GM18508 (cell line): ENCODE measurements around the gene HNMT.

Experiments used
- ATAC-seq: cut with Tn5 transposase; IDR thresholded peaks from one replicate; pipeline ENCODE4 v1.9.1; 2021; ENCODE audit warnings: moderate number of reproducible peaks; ENCODE audit not compliant: insufficient read depth, unreplicated experiment

Gene HNMT

GRCh38 chr2:138003411-138003810, 39.1 kb downstream of the HNMT start:
- ATAC-seq: no peak

- no peak for ATAC-seq
These were observed 43.2 kb downstream of the HNMT start for GRCh38 chr2:138007431-138007830.

- ATAC-seq: no peak
These were observed 45.3 kb downstream of the HNMT start for GRCh38 chr2:138009622-138010021.

DNA sequence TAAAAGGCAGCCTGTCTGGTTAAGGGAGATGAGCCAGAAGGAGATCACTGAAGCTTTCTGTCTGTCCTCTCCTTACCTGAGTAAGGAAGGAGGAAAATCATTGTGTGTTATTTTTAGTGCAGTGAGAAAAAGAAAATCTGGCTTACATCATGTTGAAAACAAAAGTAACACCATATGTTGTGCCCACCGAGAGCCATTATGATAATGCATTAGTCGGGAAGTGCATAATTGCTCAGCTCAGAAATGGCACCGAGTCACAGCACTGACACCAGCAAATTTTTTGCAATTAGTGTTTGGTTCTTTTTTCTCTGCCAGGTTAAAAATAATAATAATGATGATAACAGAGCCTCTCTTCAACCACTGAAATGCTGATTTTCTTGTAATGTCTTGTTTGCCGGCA, 46.6 kb downstream of the HNMT start:
- ATAC-seq: no peak

DNA sequence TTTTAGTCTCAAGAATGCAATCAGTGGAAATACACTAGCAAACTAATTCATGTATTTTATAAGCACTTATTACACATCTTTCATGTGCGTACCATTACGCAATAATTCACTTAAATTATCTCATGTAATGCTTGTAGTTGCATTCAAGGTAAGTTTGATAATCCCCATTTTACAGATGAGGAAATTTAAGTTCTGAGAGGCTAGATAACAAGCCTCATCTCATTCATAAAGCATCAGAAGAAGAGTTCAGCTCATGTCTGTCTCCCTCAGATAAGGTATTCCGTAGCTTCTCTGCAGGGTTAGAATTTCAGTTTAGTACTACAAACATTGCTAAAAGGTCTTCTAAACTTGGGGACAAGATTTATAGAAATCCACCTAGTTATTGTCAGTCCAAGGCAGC, 47.8 kb downstream of the HNMT start:
- no peak for ATAC-seq

GRCh38 chr2:138012968-138013367, 48.7 kb downstream of the HNMT start:
- no peak for ATAC-seq

DNA sequence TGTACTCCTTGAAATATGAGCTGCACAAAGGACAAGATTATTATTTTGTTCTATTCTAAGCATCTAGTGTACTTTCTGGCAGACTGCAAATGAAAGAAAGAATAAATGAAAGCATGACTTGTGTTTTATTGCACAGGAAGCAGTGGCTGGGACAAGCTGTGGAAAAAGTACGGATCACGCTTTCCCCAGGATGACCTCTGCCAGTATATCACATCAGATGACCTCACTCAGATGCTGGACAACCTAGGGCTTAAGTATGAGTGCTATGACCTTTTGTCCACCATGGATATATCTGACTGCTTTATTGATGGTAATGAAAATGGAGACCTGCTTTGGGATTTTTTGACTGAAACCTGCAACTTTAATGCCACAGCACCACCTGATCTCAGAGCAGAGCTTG, 49.4 kb downstream of the HNMT start:
- ATAC-seq: no peak

DNA sequence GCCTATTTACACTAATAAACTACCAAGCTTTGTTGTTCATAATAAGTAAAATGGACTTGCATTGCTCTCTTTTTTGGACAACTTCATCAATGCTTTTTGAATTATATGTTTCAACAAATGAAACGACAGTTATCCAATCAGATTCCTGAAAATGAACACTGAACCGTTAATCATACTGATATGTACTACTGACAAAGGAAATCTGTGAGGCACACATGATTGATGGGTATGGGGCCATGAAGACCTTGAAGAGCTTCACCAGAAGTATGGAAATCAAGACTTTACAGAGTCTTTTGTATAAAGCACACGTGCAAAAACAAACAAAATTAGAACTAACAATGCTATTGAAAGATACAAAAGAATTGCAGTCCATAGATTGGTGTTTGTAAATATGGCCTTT, 51.2 kb downstream of the HNMT start:
- no peak for ATAC-seq

- no peak for ATAC-seq
These were observed 52.2 kb downstream of the HNMT start for GRCh38 chr2:138016351-138017087.

GRCh38 chr2:138017824-138018223, 53.6 kb downstream of the HNMT start:
- no peak for ATAC-seq

- ATAC-seq: no peak
These were observed 54.8 kb downstream of the HNMT start for GRCh38 chr2:138018866-138019688.

DNA sequence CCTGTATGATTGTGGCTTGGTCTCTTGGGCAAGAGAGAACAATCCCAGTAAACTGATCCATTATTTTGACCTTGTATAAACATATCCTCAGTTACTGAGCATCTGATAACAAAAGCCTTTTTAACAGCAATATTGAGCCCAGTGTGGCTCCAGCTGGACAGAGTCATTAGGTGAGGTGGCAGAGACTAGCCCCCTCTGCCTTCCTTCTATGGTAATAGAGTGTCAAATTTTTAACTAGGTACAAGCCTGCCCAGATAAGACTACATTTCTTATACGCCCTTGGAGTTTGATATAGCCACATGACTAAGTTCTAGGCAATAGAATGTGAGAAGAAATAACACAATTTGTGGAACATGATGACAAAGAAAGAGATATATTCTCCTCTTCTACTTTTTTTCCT, 56.2 kb downstream of the HNMT start:
- no peak for ATAC-seq

- ATAC-seq: no peak
These were observed 56.9 kb downstream of the HNMT start for GRCh38 chr2:138021154-138021553.

- no peak for ATAC-seq
These were observed 59.0 kb downstream of the HNMT start for GRCh38 chr2:138023298-138023697.

GRCh38 chr2:138023976-138024375, 59.7 kb downstream of the HNMT start:
- ATAC-seq: no peak

GRCh38 chr2:138026111-138027020, 62.1 kb downstream of the HNMT start:
- ATAC-seq: no peak

DNA sequence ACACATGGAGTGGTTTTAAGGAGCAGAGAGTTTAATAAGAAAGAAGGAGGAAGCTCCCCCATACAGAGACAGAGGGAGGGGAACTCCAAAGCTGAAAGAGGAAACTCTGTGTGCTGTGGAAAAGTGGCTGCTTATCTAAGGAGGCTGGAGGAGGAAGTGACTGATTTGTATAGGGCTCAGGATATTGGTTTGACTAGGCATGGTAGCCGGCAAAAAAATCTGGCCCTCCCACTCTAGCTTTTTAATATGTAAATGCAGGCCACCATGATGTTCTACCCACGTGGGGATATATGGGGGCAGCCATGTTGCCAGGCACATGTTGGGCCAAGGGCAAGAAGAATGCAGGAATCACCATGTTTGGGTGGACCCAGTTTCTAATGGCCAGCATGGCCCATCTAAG, 64.3 kb downstream of the HNMT start:
- peak; percentile 57 for ATAC-seq

DNA sequence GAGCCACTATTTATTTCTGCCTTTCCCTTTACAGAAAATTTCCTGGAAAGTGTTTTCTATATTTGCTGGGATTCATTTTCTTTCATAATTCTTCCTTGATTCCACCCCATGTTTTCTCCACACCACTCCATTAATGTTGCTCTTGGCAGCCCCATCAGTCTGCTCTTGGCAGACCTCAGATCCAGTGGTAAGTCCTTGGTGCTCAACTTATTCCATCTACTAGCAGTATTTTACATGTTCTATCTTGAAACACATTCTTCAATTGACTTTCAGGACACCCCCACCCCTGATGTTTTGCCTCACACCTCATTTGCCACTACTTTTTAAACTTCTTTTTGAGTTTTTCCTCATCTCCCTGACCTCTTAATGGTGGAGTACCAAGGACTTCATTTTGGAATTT, 65.0 kb downstream of the HNMT start:
- no peak for ATAC-seq

DNA sequence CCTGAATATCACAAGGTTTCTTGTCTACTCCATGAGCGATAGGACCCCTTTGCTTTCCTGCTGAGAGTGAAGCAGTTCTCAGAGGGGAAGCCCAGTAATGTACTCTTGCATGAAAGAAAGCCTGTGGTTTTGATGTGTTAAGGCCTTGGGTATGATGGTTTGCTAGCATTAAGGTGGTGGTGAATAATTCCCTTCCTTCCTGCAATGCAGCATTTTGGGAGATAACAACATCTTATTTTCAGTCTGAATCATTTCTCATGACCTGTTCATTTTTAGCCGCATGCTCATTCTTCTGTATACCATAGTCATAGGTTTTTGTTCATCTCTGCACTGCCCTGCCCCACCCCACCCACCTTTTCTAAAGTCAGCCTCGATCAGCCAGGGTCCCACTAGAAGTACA, 66.2 kb downstream of the HNMT start:
- peak; percentile 78 for ATAC-seq

GRCh38 chr2:138032334-138032733, 68.1 kb downstream of the HNMT start:
- no peak for ATAC-seq

- ATAC-seq: no peak
These were observed 70.3 kb downstream of the HNMT start for GRCh38 chr2:138034536-138034935.
